Right kidney (tissue), 1 donor: Measurements from ENCODE around the gene IQSEC1.

Experiments
- DNase-seq: peaks from one replicate; pipeline ENCODE4 v3.0.0-alpha.2; 2016

The IQSEC1 gene

GRCh38 chr3:12933901-12934300, 139.3 kb downstream of the IQSEC1 start:
- no peak for DNase-seq

- no peak for DNase-seq
Measured at GRCh38 chr3:12932754-12933153, 140.5 kb downstream of the IQSEC1 start.

GRCh38 chr3:12932347-12932746, 140.9 kb downstream of the IQSEC1 start:
- no peak for DNase-seq

GRCh38 chr3:12931273-12931905, 141.8 kb downstream of the IQSEC1 start:
- no peak for DNase-seq

DNA sequence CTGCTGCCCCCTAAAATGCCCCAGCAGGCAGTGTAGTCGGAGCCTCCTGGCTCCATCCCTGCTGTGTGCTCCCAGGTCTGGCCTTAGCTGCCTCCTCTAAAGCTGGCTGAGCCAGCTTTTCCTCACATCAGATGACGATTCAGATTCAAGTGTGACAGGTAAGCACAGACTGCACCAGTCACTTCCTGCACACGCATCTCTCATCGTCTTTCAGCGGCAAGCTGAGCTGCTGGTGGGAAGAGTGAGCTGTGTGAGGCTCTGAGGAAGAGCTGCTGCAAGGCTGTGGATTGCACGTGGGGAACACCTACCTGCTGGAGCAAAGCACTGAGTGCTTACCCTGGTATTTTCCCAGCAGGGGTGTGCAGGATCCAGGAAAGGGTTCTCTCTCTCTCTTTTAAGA, 143.4 kb downstream of the IQSEC1 start:
- no peak for DNase-seq

DNA sequence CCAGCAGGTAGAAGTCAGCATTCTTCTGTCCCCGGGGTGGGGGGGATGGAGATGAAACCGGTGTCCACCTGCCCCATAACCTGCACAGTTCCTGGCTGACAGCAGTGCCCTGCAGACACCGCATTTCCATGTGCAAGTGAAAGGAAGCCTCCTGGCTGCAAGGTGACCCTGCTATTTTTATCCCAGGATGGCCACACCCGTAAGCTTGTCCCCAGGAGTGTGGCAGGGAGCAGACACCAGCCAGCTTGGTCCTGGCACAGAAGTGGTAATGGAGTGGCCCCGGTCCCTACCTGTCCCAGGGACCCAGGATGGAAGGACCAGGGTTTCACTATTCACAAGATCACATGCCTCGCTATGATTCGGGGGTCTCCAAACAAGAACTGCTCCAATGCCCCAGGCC, 146.6 kb downstream of the IQSEC1 start:
- DNase-seq, result no peak

GRCh38 chr3:12925648-12926047, 147.6 kb downstream of the IQSEC1 start:
- no peak for DNase-seq

- no peak for DNase-seq
Measured at GRCh38 chr3:12924437-12924836, 148.8 kb downstream of the IQSEC1 start.

- no peak for DNase-seq
Measured at GRCh38 chr3:12922881-12923431, 150.3 kb downstream of the IQSEC1 start.

DNA sequence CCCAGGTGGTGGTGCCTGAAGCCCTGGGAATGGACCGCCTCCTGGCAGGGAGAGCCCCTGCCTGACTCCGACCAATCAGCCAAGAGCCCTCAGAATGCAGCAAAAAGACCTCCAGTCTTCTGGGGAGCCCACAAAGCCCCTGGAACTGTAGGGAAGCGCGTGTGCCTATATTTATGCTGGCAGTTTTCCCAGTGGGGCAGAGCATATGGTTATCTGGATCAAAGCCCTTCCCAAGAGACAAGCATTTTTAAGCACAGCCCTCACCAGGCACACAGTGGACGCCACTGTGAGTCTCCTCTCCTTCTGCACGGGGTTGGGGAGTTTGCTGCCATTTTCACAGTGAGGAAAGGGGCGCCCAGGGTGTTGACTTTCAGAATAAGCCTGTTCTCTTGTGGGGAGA, 150.9 kb downstream of the IQSEC1 start:
- DNase-seq, result no peak

DNA sequence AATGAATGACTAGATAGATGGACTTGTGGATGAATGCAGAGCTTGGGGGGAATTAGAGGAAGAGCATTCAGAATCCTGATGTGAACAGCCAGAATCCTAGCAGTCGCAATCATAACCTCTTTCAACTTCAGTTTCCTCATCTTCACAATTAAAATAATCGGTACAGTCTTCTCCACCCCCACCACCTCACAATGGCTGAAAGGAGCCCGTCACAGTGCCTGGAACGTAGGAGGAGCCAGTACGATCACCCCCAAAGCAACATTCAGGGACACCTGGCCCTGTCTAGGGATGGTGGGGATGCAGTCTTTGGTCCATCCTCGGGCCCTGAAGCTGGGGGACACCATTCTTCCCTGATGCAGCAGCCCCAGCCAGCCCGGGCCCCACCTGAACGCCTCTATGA, 151.5 kb downstream of the IQSEC1 start:
- DNase-seq, result no peak

DNA sequence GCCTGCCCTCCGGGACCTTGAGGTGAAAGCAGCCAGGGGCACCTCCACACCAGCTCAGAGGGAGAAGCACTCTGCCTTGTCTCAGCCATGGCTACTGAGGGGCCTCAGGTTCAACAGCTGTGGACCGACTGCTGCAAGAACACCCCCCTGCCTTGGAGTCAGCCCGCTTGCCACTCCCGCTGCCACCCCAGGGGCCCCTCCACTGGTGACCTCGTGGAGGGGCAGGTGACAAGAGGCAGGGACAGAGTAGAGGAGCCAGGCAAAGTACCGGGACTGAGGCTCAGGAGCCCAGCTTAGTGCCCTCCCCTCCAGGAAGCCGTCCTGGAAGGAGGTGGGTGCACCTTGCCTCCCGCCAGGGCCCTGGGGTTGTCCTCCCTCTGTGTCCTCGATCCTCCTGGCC, 152.3 kb downstream of the IQSEC1 start:
- no peak for DNase-seq

GRCh38 chr3:12919205-12919604, 154.0 kb downstream of the IQSEC1 start:
- DNase-seq, result no peak

GRCh38 chr3:12918231-12918630, 155.0 kb downstream of the IQSEC1 start:
- no peak for DNase-seq

- no peak for DNase-seq
Measured at GRCh38 chr3:12916159-12916558, 157.1 kb downstream of the IQSEC1 start.

DNA sequence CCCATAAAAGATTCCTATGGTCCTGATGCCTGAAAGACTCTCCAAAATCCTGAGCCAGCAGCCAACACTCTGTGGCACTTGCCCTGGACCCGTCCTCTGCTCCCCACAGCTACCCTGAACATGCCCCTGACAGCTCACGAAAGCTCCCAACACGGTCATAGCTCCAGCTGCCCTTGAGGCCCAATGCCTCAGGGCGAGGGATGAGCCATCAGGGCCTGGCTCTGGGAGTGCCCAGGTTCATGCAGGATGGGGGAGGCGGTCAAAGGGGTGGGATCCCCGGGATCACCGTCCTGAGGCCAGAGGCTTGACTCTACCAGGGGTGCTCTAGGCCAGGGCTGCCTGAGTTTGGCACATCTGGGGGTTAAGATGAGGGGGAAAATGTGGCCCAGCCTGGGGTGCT, 159.1 kb downstream of the IQSEC1 start:
- DNase-seq, result no peak

GRCh38 chr3:12911881-12912415, 161.3 kb downstream of the IQSEC1 start:
- DNase-seq, result no peak

DNA sequence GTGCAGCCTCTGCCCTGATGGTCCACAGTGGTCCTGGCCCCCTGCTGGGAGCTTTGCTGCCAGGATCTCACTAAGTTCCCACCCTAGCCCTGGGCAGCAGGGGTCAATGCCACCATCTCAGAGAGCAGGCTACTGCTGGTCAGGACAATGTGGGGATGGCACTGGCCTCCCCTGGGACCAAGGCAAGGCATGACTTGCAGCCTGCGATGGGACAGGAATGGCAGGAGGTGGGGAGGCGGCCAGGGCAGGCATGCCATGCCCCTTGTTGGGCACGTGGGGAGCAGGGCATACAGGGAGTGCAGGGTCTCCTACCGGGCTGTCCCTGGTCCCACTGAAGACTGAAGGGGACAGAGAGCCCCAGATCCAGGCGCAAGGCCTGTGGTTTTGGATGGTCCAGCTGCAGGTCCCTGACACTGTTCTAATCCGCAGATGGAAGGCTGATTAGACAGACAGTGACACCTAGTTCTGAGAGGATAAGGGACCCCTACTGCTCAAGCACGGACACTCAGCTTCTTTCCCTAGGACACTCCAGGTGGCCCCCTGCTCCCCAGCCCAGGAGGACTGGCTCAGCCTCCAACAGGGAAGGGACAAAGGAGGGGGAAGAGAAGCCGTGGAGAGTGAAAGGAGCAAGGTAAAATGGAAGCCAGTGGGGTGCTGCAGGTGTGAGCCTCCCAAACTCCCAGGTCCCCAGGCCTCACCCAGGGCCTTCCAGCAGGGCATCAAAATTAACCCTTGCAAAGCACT, 162.7 kb downstream of the IQSEC1 start:
- no peak for DNase-seq

DNA sequence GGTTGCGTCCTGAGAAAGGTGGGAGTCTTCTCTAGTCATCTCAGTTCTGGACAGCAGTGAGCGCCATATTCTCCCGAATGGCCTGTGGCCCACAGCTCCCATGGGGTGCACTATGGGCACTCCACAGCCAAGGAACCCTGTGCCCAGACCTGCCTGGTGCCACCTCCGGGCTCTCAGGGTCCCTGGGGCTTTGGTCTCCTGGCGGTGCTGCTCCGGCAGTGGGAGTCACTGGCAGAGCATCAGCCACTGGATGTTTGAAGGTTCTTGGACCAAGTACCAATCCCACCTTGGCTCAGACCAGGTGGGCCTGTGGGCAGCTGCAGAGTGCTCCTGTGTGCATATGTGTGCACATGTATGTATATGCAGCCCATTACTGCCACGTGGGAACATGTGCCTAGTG, 163.5 kb downstream of the IQSEC1 start:
- DNase-seq, result no peak

- DNase-seq, result no peak
Measured at GRCh38 chr3:12908859-12909258, 164.4 kb downstream of the IQSEC1 start.

GRCh38 chr3:12908136-12908730, 165.0 kb downstream of the IQSEC1 start:
- DNase-seq, result no peak

GRCh38 chr3:12907729-12908128, 165.5 kb downstream of the IQSEC1 start:
- DNase-seq, result no peak

- DNase-seq, result no peak
Measured at GRCh38 chr3:12907296-12907695, 165.9 kb downstream of the IQSEC1 start.
